Activated B cell treated with CpG ODN at 0.5 μM for 24 hours (primary cell): Measurements from ENCODE around the gene EXD3. TPM values are rescaled to one million over a fixed set of nuclear protein-coding genes. Genes with fewer than 3 reads are reported as not detected.

Source experiments
- ATAC-seq: fragments of 200-7000 bp; cut with Tn5 transposase; one replicate; pipeline ENCODE4 v1.10.0; 2021; ENCODE audit warnings: low read depth, mild to moderate bottlenecking, moderate library complexity
- CTCF ChIA-PET: fragments of 350-600 bp; sonication (Branson Sonifier 250); formaldehyde crosslinking; loops from one replicate; lab custom pipeline; 2021; ENCODE audit warnings: antibody characterized with exemption; lab: Charles Lee
- POLR2A ChIA-PET: fragments of 350-600 bp; sonication (Branson Sonifier 250); formaldehyde crosslinking; loops from one replicate; lab custom pipeline; 2021; ENCODE audit warnings: antibody characterized with exemption; lab: Charles Lee
- DNase-seq: peaks from one replicate; pipeline ENCODE4 v3.0.0; 2022
- H3K27ac Mint-ChIP-seq: one replicate; pipeline ENCODE4 v1.8.0; 2020; ENCODE audit warnings: mixed read lengths
- H3K27me3 Mint-ChIP-seq: one replicate; pipeline ENCODE4 v1.8.0; 2021; ENCODE audit warnings: mixed read lengths
- H3K36me3 Mint-ChIP-seq: one replicate; pipeline ENCODE4 v1.8.0; 2021; ENCODE audit warnings: low read depth, mixed read lengths
- H3K4me1 Mint-ChIP-seq: one replicate; pipeline ENCODE4 v1.8.0; 2021; ENCODE audit warnings: mixed read lengths
- H3K4me3 Mint-ChIP-seq: one replicate; pipeline ENCODE4 v1.8.0; 2020; ENCODE audit warnings: mild to moderate bottlenecking, mixed read lengths
- H3K9me3 Mint-ChIP-seq: one replicate; pipeline ENCODE4 v1.8.0; 2020; ENCODE audit warnings: mixed read lengths
- intact Hi-C: fragments of 100-400 bp; cut with micrococcal nuclease; formaldehyde crosslinking; loops from one replicate; pipeline ENCODE4 v1.15.1; 2024
- total RNA-seq: library from RNA; stranded (reverse); gene quantifications from 2 replicates; pipeline ENCODE4 v1.2.3, GENCODE V29; 2022
- TF ChIP-seq, protein P1 (sequence below): fragments of 200-600 bp; IDR thresholded peaks from one replicate; pipeline ENCODE4 v1.8.0; 2022; ENCODE audit warnings: antibody characterized with exemption, mild to moderate bottlenecking

The EXD3 gene
- total RNA-seq, 1 donor from 2014 or later: 12.8 TPM

DNA sequence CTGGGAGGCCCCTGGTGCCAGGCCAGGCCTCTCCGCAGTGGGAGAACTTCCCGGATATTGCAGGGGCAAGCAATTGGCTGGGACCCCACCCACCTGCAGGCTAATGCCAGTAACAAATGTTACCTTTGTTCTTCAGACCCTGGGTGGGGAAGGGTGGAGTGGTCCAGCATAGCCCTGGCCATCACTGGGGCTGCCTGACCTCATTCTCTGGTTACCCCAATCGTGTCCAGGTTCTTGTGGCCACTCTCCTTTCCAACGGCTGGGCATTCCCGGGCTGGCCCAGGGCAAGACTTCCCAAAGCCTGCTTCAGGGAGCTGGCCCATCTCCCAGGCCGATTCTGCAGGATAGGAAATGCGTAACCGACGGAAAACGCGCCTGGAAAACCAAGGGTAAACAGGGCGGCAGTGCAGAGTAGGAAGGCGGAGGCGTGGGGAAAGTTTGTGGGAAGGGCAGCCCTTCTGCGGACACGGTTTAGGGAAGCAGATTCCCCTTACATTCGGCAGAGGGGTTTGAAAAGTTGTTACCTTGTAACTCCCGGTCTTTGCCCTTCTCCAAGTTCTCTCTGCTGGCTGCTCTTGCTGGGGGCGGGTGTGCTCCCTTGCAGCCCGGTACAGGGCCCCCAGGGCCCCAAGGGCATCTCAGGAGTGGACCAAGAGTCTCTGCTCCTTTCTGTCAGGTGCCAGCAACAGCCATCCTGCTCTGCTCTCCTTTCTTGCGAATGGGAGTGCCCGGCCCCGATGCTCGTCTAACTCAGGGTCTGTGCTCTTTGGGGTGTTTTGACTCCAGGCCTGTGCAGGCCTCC, 124.4 kb downstream of the EXD3 start:
- H3K4me1 Mint-ChIP-seq: peaks cover 19% of the 10 kb centered on the region
- intact Hi-C loops: loop anchor here (5.0 kb wide), 1 partner anchor 229 kb away; no protein-coding TSS in a partner anchor
- H3K27me3 Mint-ChIP-seq: peaks cover 26% of the 10 kb centered on the region
- ATAC-seq (no peak), DNase-seq (no peak)
- TF ChIP-seq, protein P1, sequence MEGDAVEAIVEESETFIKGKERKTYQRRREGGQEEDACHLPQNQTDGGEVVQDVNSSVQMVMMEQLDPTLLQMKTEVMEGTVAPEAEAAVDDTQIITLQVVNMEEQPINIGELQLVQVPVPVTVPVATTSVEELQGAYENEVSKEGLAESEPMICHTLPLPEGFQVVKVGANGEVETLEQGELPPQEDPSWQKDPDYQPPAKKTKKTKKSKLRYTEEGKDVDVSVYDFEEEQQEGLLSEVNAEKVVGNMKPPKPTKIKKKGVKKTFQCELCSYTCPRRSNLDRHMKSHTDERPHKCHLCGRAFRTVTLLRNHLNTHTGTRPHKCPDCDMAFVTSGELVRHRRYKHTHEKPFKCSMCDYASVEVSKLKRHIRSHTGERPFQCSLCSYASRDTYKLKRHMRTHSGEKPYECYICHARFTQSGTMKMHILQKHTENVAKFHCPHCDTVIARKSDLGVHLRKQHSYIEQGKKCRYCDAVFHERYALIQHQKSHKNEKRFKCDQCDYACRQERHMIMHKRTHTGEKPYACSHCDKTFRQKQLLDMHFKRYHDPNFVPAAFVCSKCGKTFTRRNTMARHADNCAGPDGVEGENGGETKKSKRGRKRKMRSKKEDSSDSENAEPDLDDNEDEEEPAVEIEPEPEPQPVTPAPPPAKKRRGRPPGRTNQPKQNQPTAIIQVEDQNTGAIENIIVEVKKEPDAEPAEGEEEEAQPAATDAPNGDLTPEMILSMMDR: no peak
- no peak overlapping the region for H3K27ac Mint-ChIP-seq
- H3K4me3 Mint-ChIP-seq: no peak overlapping the region
- no peaks in the 10 kb centered on the region for H3K36me3 Mint-ChIP-seq
- H3K9me3 Mint-ChIP-seq: no peaks in the 10 kb centered on the region
- ChIA-PET POLR2A (interaction anchor here (0.6 to 1.2 kb wide), 2 partner anchors 56 to 171 kb away, joined by 3 to 7 read pairs; no protein-coding TSS in a partner anchor), CTCF (no interaction called here)

GRCh38 chr9:137297966-137298365, 125.0 kb downstream of the EXD3 start:
- TF ChIP-seq, protein P1: no peak
- ATAC-seq (no peak), DNase-seq (no peak)
- POLR2A ChIA-PET: no interaction called here
- CTCF ChIA-PET: no interaction called here
- Mint-ChIP-seq H3K9me3 (no peaks in the 10 kb centered on the region), H3K36me3 (no peaks in the 10 kb centered on the region), H3K27ac (no peak overlapping the region), H3K4me1 (peaks cover 19% of the 10 kb centered on the region), H3K4me3 (no peak overlapping the region), H3K27me3 (peaks cover 29% of the 10 kb centered on the region)
- intact Hi-C loops: loop anchor here (5.0 kb wide), 1 partner anchor 229 kb away; no protein-coding TSS in a partner anchor

GRCh38 chr9:137296670-137297664, 126.0 kb downstream of the EXD3 start:
- intact Hi-C loops: loop anchor here (5.0 kb wide), 1 partner anchor 230 kb away; no protein-coding TSS in a partner anchor
- H3K27ac Mint-ChIP-seq: no peak overlapping the region
- TF ChIP-seq, protein P1: no peak

DNA sequence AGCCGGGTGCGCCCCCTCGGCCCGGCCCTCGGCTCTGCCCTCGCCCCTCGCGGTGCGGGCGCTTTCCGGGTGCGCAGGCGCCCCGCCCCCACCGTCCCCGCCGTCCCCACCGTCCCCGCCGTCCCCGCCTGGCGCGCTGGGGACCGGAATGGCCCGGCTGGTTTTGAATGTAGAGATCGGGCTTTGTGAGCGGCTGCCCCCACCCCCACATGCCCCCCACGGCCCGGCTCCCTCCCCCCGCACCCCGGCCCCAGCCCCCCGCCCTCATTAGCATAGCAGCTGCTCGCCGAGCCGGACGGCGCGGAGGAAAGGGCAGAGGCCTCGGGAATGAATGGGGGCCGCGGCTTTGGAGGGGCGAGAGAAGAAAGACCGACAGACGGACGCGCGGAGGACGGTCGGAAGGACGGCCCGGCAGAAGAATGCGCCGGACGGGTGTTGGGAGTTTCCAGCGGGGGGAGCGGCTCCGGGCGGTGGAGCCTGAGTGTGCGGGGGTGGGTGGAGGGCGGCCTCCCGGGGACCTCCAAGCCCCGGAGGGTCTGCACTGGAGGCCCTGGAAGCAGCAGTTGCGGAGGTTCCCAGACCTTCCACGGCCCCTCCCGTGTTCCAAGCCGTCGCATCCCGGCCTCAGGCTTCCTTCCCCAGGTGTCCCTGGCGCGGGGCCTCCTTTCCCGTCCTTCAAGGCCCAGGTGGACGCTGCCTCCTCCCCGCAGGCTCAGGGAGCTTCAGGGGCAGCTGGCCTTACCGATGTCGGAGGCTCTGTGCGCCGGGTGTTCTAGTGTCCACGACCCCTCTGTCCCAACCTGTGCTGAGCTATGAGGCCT, 126.9 kb downstream of the EXD3 start:
- ATAC-seq: no peak
- peaks cover 29% of the 10 kb centered on the region for H3K27me3 Mint-ChIP-seq
- POLR2A ChIA-PET: interaction anchor here (1.0 kb wide), 1 partner anchor 166 kb away, joined by 3 read pairs; no protein-coding TSS in a partner anchor

More at GRCh38 chr9:137296670-137297664, 126.0 kb downstream of the EXD3 start:
- DNase-seq: no peak
- Mint-ChIP-seq H3K9me3 (no peaks in the 10 kb centered on the region), H3K4me1 (peaks cover 19% of the 10 kb centered on the region), H3K27me3 (peaks cover 29% of the 10 kb centered on the region), H3K4me3 (peak overlapping the region; percentile 38), H3K36me3 (no peaks in the 10 kb centered on the region)
- ATAC-seq: no peak
- POLR2A ChIA-PET: interaction anchor here (0.9 to 1.0 kb wide), 2 partner anchors 11 to 165 kb away, joined by 3 read pairs; no protein-coding TSS in a partner anchor
- CTCF ChIA-PET: interaction anchor here (1.3 kb wide), 1 partner anchor 15 kb away, joined by 3 read pairs; no protein-coding TSS in a partner anchor

More for the DNA sequence above, 126.9 kb downstream of the EXD3 start:
- CTCF ChIA-PET: interaction anchor here (1.3 kb wide), 1 partner anchor 14 kb away, joined by 3 read pairs; no protein-coding TSS in a partner anchor
- intact Hi-C loops: loop anchor here (2.0 to 5.0 kb wide), 3 partner anchors 111 to 231 kb away; no protein-coding TSS in a partner anchor
- Mint-ChIP-seq H3K27ac (no peak overlapping the region), H3K36me3 (no peaks in the 10 kb centered on the region), H3K4me3 (peak overlapping the region; percentile 36), H3K9me3 (no peaks in the 10 kb centered on the region), H3K4me1 (peaks cover 16% of the 10 kb centered on the region)
- DNase-seq: no peak
- TF ChIP-seq, protein P1: no peak
